Measurements from ENCODE around the gene OR5H1. TPM values are rescaled to one million over a fixed set of nuclear protein-coding genes. Genes with fewer than 3 reads are reported as not detected.
"Not testable (repeated sequence)": the region's sequence is repeated elsewhere in the genome, so short reads cannot be mapped to it uniquely, and the experiment has no call there.

Gene OR5H1
- total RNA-seq, 1 donor from 2014 or later = not detected

GRCh38 chr3:98109807-98110549 lies 20.5 kb upstream of the OR5H1 start:
- Mint-ChIP-seq H3K4me3 (ENCODE audit: unreplicated experiment) (no peak overlapping the region), H3K27ac (ENCODE audit: unreplicated experiment) (no peak overlapping the region), H3K27me3 (ENCODE audit: unreplicated experiment) (peaks cover 7% of the 10 kb centered on the region), H3K4me1 (ENCODE audit: unreplicated experiment) (no peaks in the 10 kb centered on the region), H3K36me3 (ENCODE audit: unreplicated experiment) (no peaks in the 10 kb centered on the region), H3K9me3 (ENCODE audit: unreplicated experiment) (peaks cover 4% of the 10 kb centered on the region)
- TF ChIP-seq CTCF (IDR thresholded peaks at IDR 0.05) = no peak
- DNase-seq (ENCODE audit: extremely low spot score, unreplicated experiment) = no peak

- Mint-ChIP-seq H3K36me3 (ENCODE audit: unreplicated experiment) (no peaks in the 10 kb centered on the region), H3K27ac (ENCODE audit: unreplicated experiment) (no peak overlapping the region), H3K4me1 (ENCODE audit: unreplicated experiment) (no peaks in the 10 kb centered on the region), H3K27me3 (ENCODE audit: unreplicated experiment) (peaks cover 7% of the 10 kb centered on the region), H3K4me3 (ENCODE audit: unreplicated experiment) (no peak overlapping the region), H3K9me3 (ENCODE audit: unreplicated experiment) (peaks cover 4% of the 10 kb centered on the region)
- DNase-seq (ENCODE audit: extremely low spot score, unreplicated experiment) = no peak
- TF ChIP-seq CTCF (IDR thresholded peaks at IDR 0.05) = no peak
Observed at GRCh38 chr3:98110550-98110908, 20.0 kb upstream of the OR5H1 start.

GRCh38 chr3:98114264-98114663 lies 16.3 kb upstream of the OR5H1 start:
- Mint-ChIP-seq H3K9me3 (ENCODE audit: unreplicated experiment) (peaks cover 4% of the 10 kb centered on the region), H3K27me3 (ENCODE audit: unreplicated experiment) (no peaks in the 10 kb centered on the region), H3K27ac (ENCODE audit: unreplicated experiment) (no peak overlapping the region), H3K4me1 (ENCODE audit: unreplicated experiment) (no peaks in the 10 kb centered on the region), H3K36me3 (ENCODE audit: unreplicated experiment) (no peaks in the 10 kb centered on the region), H3K4me3 (ENCODE audit: unreplicated experiment) (no peak overlapping the region)
- TF ChIP-seq CTCF (IDR thresholded peaks at IDR 0.05) = no peak
- no peak for DNase-seq (ENCODE audit: extremely low spot score, unreplicated experiment)

GRCh38 chr3:98115717-98116116 lies 14.8 kb upstream of the OR5H1 start:
- TF ChIP-seq CTCF (IDR thresholded peaks at IDR 0.05) = no peak
- Mint-ChIP-seq H3K4me3 (ENCODE audit: unreplicated experiment) (no peak overlapping the region), H3K4me1 (ENCODE audit: unreplicated experiment) (no peaks in the 10 kb centered on the region), H3K27me3 (ENCODE audit: unreplicated experiment) (no peaks in the 10 kb centered on the region), H3K9me3 (ENCODE audit: unreplicated experiment) (peaks cover 4% of the 10 kb centered on the region), H3K27ac (ENCODE audit: unreplicated experiment) (no peak overlapping the region), H3K36me3 (ENCODE audit: unreplicated experiment) (no peaks in the 10 kb centered on the region)
- no peak for DNase-seq (ENCODE audit: extremely low spot score, unreplicated experiment)

- H3K27ac Mint-ChIP-seq (ENCODE audit: unreplicated experiment) = no peak overlapping the region
- H3K27me3 Mint-ChIP-seq (ENCODE audit: unreplicated experiment) = peaks cover 8% of the 10 kb centered on the region
Observed at GRCh38 chr3:98136631-98137030, 6.1 kb downstream of the OR5H1 start.

GRCh38 chr3:98137826-98138557 lies 7.5 kb downstream of the OR5H1 start:
- H3K36me3 Mint-ChIP-seq (ENCODE audit: unreplicated experiment); H3K4me3 Mint-ChIP-seq (ENCODE audit: unreplicated experiment); H3K27me3 Mint-ChIP-seq (ENCODE audit: unreplicated experiment); DNase-seq (ENCODE audit: extremely low spot score, unreplicated experiment); H3K4me1 Mint-ChIP-seq (ENCODE audit: unreplicated experiment); H3K27ac Mint-ChIP-seq (ENCODE audit: unreplicated experiment); H3K9me3 Mint-ChIP-seq (ENCODE audit: unreplicated experiment): not testable (repeated sequence)

More at GRCh38 chr3:98136631-98137030, 6.1 kb downstream of the OR5H1 start:
- no peaks in the 10 kb centered on the region for H3K4me1 Mint-ChIP-seq (ENCODE audit: unreplicated experiment)
- no peak overlapping the region for H3K4me3 Mint-ChIP-seq (ENCODE audit: unreplicated experiment)
- no peak for DNase-seq (ENCODE audit: extremely low spot score, unreplicated experiment)
- no peak for TF ChIP-seq CTCF (IDR thresholded peaks at IDR 0.05)
- no peaks in the 10 kb centered on the region for H3K36me3 Mint-ChIP-seq (ENCODE audit: unreplicated experiment)
- H3K9me3 Mint-ChIP-seq (ENCODE audit: unreplicated experiment) = no peaks in the 10 kb centered on the region
